Measurements from ENCODE around the gene APLF.
"Not testable (repeated sequence)": the region's sequence is repeated elsewhere in the genome, so short reads cannot be mapped to it uniquely, and the experiment has no call there.

Gene APLF

DNA sequence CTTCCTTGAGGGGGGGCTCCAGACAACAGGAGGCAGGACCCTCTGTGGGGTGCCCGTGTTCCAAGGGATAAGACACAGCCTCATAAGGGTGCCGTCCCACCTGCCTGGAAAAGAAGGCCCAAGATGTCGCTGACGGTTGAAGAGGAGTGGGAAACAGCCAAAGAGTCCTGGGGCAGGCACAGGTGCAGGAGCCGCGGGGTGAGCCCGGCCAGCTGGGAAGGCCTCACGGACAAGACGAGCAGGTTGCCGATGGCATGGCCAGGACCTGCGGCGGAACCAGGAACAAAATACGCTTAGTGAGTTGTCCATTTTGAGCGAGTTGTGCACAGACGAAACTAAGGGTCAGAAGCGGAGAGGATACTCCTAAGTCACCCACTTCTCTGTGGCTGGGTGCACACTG, 61.8 kb downstream of the APLF start:
- not testable (repeated sequence) for DNase-seq (ENCODE audit: low spot score)

DNA sequence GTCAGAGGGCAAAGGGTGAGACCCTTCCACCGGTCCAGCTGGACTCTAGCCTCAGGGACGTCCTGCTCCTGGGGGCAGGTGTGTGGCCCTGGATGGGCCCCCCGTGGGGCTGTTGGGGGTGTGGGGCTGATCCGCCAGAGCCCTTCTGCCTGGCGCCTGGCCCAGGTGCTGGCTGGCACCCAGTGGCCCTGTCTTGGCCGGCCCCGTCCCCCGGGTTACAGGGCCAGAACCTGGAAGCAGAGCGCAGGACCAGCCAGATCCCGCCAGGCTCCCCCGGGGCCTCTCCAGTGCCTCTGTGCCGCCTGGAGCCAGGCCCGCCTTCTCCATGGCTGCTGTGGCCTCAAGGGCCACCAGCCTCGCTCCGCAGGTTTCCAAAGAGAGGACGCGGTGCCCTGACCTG, 62.3 kb downstream of the APLF start:
- DNase-seq (ENCODE audit: low spot score), result not testable (repeated sequence)

DNA sequence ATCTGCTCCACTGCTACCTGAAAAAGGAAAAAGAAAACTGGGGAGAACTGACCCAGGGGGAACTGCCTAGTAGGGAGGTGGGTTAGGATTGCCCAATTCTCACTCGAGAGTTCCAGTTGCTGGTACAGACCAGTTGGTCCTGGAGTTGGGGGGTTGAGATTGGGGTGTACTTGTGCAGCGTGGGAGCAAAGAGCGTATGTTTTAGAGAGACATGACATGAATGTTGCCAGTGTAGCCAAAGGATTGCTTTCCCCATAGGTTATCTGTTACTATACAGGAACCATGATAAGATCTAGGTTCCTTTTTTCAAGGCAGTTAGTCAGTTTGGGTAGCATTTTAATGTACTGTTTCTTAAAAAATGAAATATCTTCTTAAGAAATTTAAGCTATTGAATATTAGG, 68.6 kb downstream of the APLF start:
- DNase-seq (ENCODE audit: low spot score), result no peak

DNA sequence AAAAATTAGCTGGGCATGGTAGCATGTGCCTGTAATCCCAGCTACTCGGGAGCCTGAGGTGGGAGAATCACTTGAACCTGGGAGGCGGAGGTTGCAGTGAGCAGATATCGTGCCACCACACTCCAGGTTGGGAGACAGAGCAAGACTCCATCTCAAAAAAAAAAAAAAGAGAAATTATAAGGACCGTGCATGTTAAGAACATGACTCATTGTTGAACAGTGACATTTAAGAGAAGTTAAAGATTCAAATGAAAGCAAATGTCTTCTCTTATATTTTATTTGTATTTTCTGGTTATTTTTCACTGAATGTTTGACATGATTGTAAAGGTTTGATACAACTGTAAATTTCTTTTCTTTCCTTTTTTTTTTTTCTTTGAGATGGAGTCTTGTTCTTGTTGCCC, 69.6 kb downstream of the APLF start:
- DNase-seq (ENCODE audit: low spot score), result no peak

DNA sequence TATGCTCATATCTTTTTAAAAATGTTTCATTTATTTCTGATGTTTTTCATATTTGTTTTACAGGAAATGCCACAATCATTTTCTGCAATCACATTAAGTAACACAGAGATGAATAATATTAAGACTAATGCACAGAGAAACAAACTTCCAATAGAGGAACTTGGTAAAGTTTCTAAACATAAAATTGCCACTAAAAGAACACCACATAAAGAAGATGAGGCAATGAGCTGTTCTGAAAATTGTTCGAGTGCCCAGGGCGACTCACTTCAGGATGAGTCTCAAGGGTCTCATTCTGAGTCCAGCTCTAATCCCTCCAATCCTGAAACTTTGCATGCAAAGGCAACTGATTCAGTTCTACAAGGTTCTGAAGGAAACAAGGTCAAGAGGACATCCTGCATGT, 70.4 kb downstream of the APLF start:
- no peak for DNase-seq (ENCODE audit: low spot score)

DNA sequence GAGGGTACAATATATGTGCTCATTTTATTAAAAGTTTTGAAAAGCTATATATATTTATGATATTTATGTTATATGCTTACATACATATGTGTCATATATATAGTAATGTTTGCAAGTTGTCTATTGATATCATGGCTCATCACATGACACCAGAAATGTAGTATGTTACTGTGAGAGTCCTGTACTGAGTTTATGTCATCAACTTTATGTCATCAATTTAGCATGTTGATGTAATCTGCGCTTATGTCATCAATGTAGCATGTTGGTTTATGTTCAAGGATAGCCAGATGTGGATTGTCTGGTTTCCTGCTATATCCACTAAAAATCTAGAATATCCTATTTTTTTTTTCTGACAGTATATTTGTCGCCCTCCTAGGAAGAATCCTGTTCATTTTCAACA, 77.4 kb downstream of the APLF start:
- no peak for DNase-seq (ENCODE audit: low spot score)

DNA sequence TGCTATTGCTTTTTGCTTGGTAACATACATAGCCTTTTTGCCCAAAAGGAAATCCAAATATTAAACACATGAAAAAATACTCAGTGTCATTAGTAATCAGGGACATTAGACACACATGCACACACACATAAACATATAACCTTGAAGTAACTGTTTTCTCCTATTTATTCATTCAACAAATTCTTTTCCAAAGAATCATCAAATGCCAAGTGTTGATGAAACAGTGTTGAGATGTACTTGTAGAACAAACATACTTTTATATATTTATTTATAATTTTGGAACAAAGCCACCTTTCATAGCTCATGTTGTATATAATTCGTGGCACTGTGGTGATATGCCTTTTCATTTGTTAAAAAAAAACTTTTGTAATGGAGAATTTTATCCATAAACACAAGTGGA, 81.0 kb downstream of the APLF start:
- no peak for DNase-seq (ENCODE audit: low spot score)

DNA sequence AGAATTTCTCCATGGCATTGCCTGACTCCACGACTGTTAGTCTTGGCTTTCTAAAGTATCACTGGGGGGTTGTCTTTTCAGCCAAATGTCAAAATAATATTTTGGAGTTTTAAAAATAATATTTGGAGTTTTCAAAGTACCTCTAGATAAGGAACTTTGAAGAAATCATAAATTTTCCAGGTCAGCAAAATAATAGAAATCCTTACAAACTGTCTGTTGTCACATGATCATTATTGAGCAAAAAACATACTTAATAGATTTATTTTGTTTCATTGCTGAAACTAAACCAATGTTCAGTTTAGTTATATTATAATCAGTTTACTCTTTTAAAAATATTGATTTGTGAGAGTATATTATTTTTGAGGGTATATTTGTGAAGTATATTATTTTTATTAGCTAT, 85.7 kb downstream of the APLF start:
- DNase-seq (ENCODE audit: low spot score), result no peak

DNA sequence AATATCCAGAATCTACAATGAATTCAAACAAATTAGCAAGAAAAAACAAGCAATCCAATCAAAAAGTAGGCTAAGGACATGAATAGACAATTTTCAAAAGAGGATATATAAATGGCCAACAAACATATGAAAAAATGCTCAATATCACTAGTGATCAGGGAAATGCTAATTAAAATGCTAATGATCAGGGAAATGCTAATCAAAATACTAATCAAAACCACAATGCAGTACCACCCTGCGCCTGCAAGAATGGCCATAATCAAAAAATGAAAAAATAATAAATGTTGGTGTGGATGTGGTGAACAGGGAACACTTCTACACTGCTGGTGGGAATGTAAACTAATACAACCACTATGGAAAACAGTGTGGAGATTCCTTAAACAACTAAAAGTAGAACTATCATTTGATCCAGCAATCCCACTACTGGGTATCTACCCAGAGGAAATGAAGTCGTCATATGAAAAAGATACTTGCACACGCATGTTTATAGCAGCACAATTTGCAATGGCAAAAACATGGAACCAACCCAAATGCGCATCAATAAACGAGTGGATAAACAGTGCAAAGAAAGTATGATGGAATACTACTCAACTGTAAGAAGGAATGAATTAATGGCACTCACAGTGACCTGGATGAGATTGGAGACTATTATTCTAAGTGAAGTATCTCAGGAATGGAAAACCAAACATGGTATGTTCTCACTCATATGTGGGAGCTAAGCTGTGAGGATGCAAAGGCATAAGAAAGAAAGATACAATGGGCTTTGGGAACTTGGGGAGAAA, 88.2 kb downstream of the APLF start:
- not testable (repeated sequence) for DNase-seq (ENCODE audit: low spot score)

DNA sequence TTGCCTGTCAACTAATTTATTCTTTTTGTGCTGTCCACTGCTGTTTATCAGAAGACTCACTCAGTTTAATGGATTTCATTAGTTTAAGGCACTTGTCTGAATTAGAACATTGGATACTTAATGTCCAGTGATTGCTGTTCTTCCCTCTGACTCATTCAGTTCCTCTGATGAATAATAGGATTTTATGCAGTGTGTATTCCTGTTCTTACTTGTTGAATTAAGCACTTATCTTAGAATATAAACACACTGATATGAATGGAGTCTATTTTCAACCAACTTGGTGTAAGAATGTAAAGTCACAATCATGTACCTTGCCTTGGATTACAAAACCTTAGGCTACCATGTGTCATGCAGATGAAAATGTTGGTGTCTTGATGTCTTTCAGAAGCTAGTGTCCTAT, 89.0 kb downstream of the APLF start:
- no peak for DNase-seq (ENCODE audit: low spot score)

DNA sequence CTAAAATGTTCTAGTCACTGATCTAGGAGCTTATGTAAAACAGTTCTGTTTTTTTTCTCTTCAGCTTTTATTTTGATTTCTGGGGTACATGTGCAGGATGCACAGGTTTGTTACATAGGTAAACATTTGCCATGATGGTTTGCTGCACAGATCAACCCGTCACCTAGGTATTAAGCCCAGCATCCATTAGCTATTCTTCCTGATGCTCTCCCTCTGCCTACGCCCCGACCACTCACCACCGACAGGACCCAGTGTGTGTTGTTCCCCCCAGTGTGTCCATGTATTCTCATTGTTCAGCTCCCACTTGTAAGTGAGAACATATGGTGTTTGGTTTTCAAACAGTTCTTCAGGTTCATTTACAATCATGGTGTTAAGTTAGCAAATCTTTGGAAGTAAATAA, 91.2 kb downstream of the APLF start:
- DNase-seq (ENCODE audit: low spot score), result no peak

DNA sequence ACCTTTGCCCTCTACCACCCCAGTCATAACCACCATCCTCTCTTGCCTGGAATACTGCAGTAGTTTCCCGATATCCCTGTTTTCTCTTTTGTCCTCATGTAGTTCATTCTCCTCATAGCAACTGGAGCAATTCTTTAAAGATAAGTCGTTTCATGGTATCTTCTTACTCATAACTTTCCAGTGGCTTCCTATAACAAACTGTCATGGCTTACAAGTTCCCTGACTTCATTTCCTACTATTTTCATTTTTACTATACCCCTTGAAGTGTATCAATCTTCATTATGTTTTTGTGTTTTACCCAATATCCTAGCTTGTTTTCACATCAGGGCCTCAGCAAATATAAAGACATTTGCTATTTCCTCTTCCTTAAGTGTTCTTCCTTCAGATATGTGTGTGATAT, 92.3 kb downstream of the APLF start:
- DNase-seq (ENCODE audit: low spot score), result no peak

DNA sequence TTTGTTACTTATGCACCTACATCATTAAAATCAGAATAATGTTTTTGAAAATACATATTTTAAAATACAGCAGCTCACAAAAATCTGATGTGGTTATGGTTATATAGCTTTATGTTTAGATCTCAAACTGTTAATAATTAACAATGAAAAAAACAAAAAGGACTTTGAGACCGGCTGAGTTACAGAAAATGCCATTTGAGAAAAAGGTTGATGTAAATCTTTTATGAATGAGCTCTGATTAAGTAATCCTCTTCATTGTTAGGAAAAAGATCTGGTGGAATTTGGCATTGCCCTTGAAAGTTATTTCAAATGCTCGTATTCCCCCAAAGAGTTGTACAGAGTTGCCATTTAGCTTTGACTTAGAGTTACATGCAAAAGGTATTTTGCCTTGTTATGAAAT, 93.2 kb downstream of the APLF start:
- no peak for DNase-seq (ENCODE audit: low spot score)

DNA sequence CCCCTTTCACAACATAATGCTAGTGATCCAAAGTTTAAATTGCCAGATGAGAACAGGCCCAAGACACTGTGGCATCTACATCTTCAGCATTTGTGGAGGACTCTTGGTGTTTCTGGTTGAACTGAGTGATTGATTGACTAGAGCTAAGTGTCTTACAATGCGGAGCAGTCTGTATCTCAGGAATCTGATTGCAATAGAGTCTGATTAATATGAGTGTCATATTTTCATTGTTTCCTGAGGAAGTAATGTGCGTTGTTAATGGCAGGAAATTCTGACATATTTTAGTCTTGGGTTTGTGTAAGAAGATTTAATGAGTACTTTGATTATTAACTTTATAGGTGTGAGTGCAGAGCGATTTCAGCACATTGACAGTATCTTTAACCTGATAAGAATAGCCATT, 94.0 kb downstream of the APLF start:
- no peak for DNase-seq (ENCODE audit: low spot score)

DNA sequence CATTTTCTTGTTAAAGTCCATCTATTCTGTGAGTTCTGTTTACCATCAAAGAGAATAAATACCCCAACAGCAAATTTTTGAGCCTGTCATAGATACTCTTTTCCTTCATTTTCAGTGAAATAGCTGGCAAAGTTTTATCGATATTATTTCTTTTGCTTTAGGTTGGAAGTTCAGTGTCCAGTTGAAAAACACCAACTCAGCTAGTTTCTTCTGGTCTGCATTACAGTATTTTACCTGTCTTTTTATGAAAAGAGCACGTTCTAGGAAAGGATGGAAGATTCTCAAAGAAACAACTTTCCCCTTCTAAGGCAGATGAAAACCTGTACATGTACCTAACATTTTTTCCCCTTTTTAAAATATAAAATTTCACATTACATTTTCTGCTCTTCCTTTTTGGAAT, 95.5 kb downstream of the APLF start:
- DNase-seq (ENCODE audit: low spot score), result no peak

DNA sequence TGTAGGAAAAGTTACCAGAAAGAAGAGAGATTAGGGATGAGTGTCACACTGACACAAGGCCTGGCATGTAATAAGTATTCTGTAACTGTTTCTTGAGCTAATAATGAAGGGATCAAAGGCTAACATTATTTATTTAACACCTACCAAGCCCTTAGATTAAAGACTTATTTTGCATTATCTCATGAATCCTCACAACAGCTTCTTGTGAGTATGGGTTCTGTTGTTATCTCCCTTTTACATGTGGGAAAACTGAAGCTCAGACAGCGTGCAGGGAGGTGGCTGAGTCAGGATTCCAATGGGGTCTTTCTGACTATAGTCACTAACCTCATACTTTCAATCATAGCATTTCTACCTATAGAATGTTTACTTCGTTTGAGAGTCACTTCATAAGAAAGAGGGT, 97.0 kb downstream of the APLF start:
- no peak for DNase-seq (ENCODE audit: low spot score)

DNA sequence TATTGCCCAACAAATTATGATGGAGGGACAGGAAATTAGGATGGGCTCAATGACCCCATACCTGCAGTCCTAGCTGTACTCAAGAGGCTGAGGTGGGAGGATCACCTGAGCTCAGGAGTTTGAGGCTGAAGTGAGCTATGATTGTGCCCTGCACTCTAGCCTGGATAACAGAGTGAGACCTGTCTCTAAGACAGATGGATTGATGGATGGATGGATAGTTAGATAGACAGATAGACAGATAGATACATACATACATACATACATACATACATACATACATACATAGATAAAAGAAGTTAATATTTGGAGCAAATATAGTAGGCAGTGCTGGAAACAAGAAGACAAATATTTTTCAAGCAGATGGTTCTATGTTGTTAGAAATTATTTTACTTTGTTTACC, 97.9 kb downstream of the APLF start:
- no peak for DNase-seq (ENCODE audit: low spot score)

DNA sequence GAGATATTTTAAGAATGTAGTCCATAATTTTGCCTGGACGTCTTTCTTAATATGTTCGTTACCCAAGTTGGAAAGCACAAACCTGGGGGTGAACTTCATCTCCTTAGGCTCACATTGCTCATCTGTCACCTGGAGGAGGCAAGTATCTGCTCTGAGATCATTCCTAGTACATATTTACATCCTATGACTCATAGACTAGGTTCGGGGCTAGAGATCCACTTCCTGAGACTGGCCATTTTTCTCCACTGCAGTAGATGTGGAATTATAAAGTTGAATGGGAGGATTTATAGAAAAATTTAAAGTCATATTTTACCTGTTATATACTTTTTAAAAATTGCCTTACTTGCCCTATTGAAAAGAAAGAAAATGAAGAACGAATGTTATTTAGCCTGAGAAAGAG, 98.5 kb downstream of the APLF start:
- DNase-seq (ENCODE audit: low spot score), result no peak

DNA sequence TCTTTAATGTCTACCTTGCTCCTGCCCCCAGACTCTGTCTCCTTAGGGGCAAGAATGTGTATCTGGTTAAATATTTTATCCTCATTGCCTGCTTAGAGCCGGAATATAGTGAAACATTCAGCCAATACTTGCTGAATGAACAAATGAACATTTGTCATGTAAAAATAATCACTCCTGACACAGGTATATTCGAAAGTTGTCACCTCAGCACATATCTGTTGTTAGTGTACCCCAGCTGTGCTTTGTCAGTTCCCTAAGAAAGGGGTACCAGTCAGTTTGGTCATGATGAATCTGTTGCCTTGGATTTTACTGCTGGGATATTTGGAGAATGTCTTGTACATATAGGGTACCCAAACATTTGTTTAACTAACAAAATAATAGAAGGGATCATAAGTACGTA, 99.0 kb downstream of the APLF start:
- DNase-seq (ENCODE audit: low spot score), result no peak

DNA sequence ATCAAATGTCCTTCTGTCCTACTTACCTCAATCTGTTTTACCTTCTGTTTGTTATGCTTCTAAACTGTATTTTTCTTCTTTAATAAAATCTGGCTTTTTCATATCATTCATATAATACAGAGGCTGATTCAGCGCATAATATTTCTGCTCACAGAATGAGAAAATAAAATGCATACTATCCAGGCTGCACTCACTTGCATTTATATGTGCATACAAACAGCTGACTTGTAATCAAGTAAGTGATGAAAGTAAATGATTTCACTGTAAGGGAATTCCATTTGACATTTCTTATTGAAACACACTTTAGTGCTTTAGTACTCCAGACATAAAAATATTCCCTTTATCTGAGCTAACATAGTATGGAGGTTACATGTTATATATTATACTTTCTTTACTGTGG, 100.7 kb downstream of the APLF start:
- no peak for DNase-seq (ENCODE audit: low spot score)

DNA sequence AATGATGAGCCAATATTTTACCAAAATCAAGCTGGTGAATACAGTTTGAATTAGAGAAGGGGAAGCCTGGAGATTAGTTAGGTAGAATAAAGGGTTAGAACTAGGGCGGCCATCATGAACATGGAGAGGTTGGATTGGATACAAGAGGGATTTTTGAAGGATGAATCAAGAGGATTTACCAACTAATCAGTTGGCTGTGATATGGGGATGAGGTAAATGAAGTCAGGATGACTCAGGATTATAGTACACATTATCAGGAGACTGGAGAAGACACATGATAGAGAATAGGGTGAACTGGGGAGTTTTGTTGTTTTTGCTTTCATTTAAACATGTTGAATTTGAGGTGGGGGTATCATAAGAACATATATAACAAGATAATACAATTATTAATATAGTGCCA, 102.2 kb downstream of the APLF start:
- DNase-seq (ENCODE audit: low spot score), result no peak

DNA sequence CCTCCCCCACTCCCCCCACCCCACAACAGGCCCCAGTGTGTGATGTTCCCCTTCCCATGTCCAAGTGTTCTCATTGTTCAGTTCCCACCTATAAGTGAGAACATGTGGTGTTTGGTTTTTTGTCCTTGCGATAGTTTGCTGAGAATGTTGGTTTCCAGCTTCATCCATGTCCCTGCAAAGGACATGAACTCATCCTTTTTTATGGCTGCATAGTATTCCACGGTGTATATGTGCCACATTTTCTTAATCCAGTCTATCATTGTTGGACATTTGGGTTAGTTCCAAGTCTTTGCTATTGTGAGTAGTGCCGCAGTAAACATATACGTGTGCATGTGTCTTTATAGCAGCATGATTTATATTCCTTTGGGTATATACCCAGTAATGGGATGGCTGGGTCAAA, 103.0 kb downstream of the APLF start:
- not testable (repeated sequence) for DNase-seq (ENCODE audit: low spot score)

DNA sequence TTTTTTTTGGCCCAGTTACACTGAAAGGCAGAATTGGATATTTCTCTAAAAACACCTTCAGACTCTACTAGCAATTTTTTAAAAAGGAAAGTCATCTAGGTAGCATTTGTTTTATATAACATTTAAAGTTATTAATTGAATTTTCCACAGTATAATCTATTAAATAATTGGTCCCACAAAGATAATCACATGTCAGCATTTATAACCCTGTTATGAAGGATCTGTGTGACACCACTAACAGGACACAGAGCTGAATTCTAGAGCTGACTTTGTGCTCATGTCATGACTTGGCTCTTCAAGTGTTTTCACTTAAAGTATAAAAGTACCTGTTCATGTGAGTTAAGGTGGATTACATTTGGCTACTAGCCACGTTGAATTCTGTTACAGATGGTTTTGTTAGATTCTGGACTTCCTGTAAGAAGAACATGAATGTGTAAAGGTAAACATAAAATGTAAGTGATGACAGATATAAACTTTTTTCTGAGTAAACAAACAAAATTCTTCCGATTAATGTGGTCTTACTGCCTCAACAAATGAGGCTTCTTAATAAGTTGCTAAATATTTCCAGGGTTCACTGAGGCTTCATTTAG, 106.9 kb downstream of the APLF start:
- DNase-seq (ENCODE audit: low spot score), result no peak

DNA sequence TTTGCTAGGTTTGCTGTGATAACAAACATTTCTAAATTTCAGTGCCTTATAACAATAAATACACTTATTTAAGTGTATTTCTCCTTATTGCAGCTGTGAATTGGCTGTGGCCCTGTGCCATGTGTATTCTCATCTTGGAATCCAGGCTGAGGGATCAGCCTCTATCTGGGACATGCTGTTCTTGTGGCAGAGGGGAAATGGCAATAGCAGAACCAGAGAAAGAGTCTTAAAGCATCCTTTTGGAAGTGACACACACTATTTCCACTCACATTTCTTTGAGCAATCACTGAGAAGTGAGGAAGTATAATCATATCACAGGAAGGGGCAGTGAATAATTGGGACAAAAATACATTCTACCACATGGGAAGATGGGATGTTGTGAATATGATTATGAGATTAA, 109.8 kb downstream of the APLF start:
- DNase-seq (ENCODE audit: low spot score), result no peak
